Stomach (tissue), 9 donors: ENCODE results near the gene CD9. TPM values are rescaled to one million over a fixed set of nuclear protein-coding genes. Genes with fewer than 3 reads are reported as not detected.

Experiments used
- DNase-seq, 2 donors: peaks; one replicate each; pipeline versions ENCODE4 v3.0.0 to v3.0.0-alpha.2; 2013 to 2019
- H3K27ac ChIP-seq, 5 donors: fragments of 200-600 bp in 4 of 5; sonication (generic) in 4 of 5; one replicate each; pipeline ENCODE4 v1.5.1; 2013 to 2019; ENCODE audit warnings: mild to moderate bottlenecking in 1 of 5, moderate library complexity in 1 of 5
- H3K27me3 ChIP-seq, 3 donors: fragments of 200-600 bp; sonication (generic); one replicate each; pipeline ENCODE4 v1.5.1; 2017 to 2019; ENCODE audit warnings: mixed run types in 1 of 3
- H3K36me3 ChIP-seq, 4 donors: fragments of 200-600 bp; sonication (generic); 1 replicate in 3 of 4; 2 replicates in 1 of 4; pipeline ENCODE4 v1.5.1; 2016 to 2019
- H3K4me1 ChIP-seq, 4 donors: fragments of 200-600 bp; sonication (generic); one replicate each; pipeline ENCODE4 v1.5.1; 2016 to 2019
- H3K4me3 ChIP-seq, 4 donors: fragments of 200-600 bp; sonication (generic) in 3 of 4; one replicate each; pipeline ENCODE4 v1.5.1; 2016 to 2019; ENCODE audit warnings: mild to moderate bottlenecking in 1 of 4
- H3K9me3 ChIP-seq, 4 donors: fragments of 200-600 bp; sonication (generic); one replicate each; pipeline ENCODE4 v1.5.1; 2016 to 2019
- CTCF ChIP-seq, 7 experiments: fragments of 450-650 bp in 4 of 7; fragments of 200-600 bp in 3 of 7; sonication (generic) in 3 of 7; IDR thresholded peaks; one replicate each; pipeline ENCODE4 v1.5.1; 2016 to 2019; ENCODE audit warnings: antibody characterized with exemption in 7 of 7, control low read depth in 2 of 7, mild to moderate bottlenecking in 1 of 7
- EP300 ChIP-seq: sonication (generic); formaldehyde crosslinking; IDR thresholded peaks from one replicate; pipeline ENCODE4 v1.6.1; 2017; ENCODE audit warnings: antibody characterized with exemption
- POLR2A ChIP-seq, 4 donors: fragments of 450-650 bp; IDR thresholded peaks; one replicate each; pipeline ENCODE4 v1.6.1; 2016; ENCODE audit warnings: antibody characterized with exemption in 4 of 4, control low read depth in 2 of 4, mild to moderate bottlenecking in 1 of 4, moderate library complexity in 1 of 4
- POLR2AphosphoS5 ChIP-seq, 3 donors: sonication (generic); formaldehyde crosslinking; IDR thresholded peaks; one replicate each; pipeline ENCODE4 v1.6.1; 2016; ENCODE audit warnings: antibody characterized with exemption in 3 of 3
- WGBS, 5 donors: extraction: QIAGEN DNeasy Blood & Tissue Kit in 3 of 5; methylation state at CpG; one replicate each; pipeline versions ENCODE4 v1.1.5 to v1.1.7; 2013 to 2018; 5-methylcytosine and 5-hydroxymethylcytosine counted together
- intact Hi-C: fragments of 100-400 bp; cut with DNase I; formaldehyde crosslinking; loops from one replicate; pipeline ENCODE4 v1.15.1; 2023; ENCODE audit warnings: low total_unique reads
- polyA plus RNA-seq, 3 donors: library from polyadenylated mRNA; stranded (reverse); fragments of 200-250 nt; gene quantifications; one replicate each; pipeline ENCODE4 v1.2.3, GENCODE V29; 2013
- total RNA-seq, 5 donors: library from RNA; depleted of rRNA; stranded (reverse); fragments of >200 nt; gene quantifications; one replicate each; pipeline versions ENCODE4 v1.1.0 to v1.2.3, GENCODE V29; 2014 to 2016
- donor health status: healthy with polysubstance abuse.
- donor health status: Bipolar disorder and iron deficiency.
- donor health status: healthy.

The CD9 gene
- total and polyA plus RNA-seq, 8 donors = 51.0 to 421 (median 139) TPM

GRCh38 chr12:6230321-6231110, 30.3 kb downstream of the CD9 start:
- Histone ChIP-seq H3K27ac (peak overlapping the region; percentile 84 to 99 (median 90)), H3K4me1 (peaks cover 73 to 100% (median 92%) of the 10 kb centered on the region in 4 donors), H3K36me3 (peaks cover 9 to 42% (median 15%) of the 10 kb centered on the region in 4 donors), H3K4me3 (peak overlapping the region in 1 of 4 donors; percentile 8), H3K9me3 (no peaks in the 10 kb centered on the region), H3K27me3 (no peaks in the 10 kb centered on the region)
- peak; percentile 63 to 88 for DNase-seq
- WGBS, 5 donors = 15 to 25% (median 25%) methylated on average over 16 of the region's 16 CpGs
- intact Hi-C loops = no loop called here
- TF ChIP-seq EP300 (peak; percentile 88), CTCF (IDR thresholded peaks at IDR 0.05) (no peak), POLR2AphosphoS5 (IDR thresholded peaks at IDR 0.05) (peak; percentile 53 to 87 (median 79))

- Histone ChIP-seq H3K9me3 (no peaks in the 10 kb centered on the region), H3K4me1 (peaks cover 74 to 96% (median 87%) of the 10 kb centered on the region in 4 donors), H3K27me3 (no peaks in the 10 kb centered on the region), H3K27ac (peak overlapping the region; percentile 1 to 99 (median 90)), H3K36me3 (peaks cover 20 to 50% (median 26%) of the 10 kb centered on the region in 4 donors), H3K4me3 (no peak overlapping the region)
- intact Hi-C loops = no loop called here
- DNase-seq = peak in 1 of 2 donors; percentile 49
- no peak for TF ChIP-seq EP300
- no peak for TF ChIP-seq POLR2AphosphoS5 (IDR thresholded peaks at IDR 0.05)
- WGBS, 5 donors = 55 to 71% (median 60%) methylated on average over 5 of the region's 5 CpGs
Measured at GRCh38 chr12:6231359-6232268, 31.4 kb downstream of the CD9 start.

- H3K27me3 ChIP-seq = no peaks in the 10 kb centered on the region
- peaks cover 57 to 79% (median 70%) of the 10 kb centered on the region in 4 donors for H3K4me1 ChIP-seq
- DNase-seq = peak in 1 of 2 donors; percentile 59
- intact Hi-C loops = no loop called here
- peaks cover 32 to 56% (median 38%) of the 10 kb centered on the region in 4 donors for H3K36me3 ChIP-seq
- H3K4me3 ChIP-seq = no peak overlapping the region
- H3K27ac ChIP-seq = peak overlapping the region in 4 of 5 donors; percentile 89 to 99 (median 90)
- TF ChIP-seq POLR2AphosphoS5 (IDR thresholded peaks at IDR 0.05) = peak in 1 of 3 donors; percentile 71
- TF ChIP-seq POLR2A (IDR thresholded peaks at IDR 0.05) = no peak
- no peak for TF ChIP-seq CTCF (IDR thresholded peaks at IDR 0.05)
- peak; percentile 26 for TF ChIP-seq EP300
- no peaks in the 10 kb centered on the region for H3K9me3 ChIP-seq
- 61 to 72% (median 70%) methylated on average over 15 of the region's 15 CpGs for WGBS, 5 donors
Measured at GRCh38 chr12:6233121-6233971, 33.1 kb downstream of the CD9 start.

DNA sequence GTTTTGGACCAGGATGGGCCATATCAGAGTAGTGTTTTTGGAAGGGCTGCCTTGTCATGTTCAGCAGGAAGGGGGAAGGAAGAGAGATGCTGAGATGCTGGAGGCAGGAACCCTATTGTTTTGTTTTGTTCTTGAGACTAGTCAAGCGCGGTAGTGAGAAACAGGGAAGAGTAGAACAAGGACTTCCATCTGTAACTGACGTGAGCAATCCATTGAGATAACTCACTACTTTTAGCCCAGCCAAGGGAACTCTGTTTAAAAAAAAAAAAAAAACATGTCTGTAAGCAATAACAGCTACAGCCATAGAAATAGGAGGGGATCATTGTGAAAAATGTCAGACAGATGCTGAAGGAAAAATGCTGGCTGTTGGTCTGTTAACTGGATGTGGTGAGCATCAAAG, 34.0 kb downstream of the CD9 start:
- H3K27me3 ChIP-seq = no peaks in the 10 kb centered on the region
- H3K36me3 ChIP-seq = peaks cover 40 to 65% (median 47%) of the 10 kb centered on the region in 4 donors
- TF ChIP-seq POLR2A (IDR thresholded peaks at IDR 0.05) (no peak), CTCF (IDR thresholded peaks at IDR 0.05) (no peak), POLR2AphosphoS5 (IDR thresholded peaks at IDR 0.05) (no peak)
- 58 to 75% (median 68%) methylated on average over 3 of the region's 3 CpGs for WGBS, 5 donors
- no peak for DNase-seq
- H3K27ac ChIP-seq = peak overlapping the region in 4 of 5 donors; percentile 89 to 99 (median 90)
- intact Hi-C loops = no loop called here
- H3K4me1 ChIP-seq = peaks cover 48 to 70% (median 61%) of the 10 kb centered on the region in 4 donors
- no peaks in the 10 kb centered on the region for H3K9me3 ChIP-seq
- H3K4me3 ChIP-seq = no peak overlapping the region
